Hematopoietic multipotent progenitor cell (in vitro differentiated cells): ENCODE measurements around the gene GALNS. TPM values are rescaled to one million over a fixed set of nuclear protein-coding genes. Genes with fewer than 3 reads are reported as not detected.
A peak's percentile ranks its signal among the peaks of the same experiment; 100 is the strongest.
"Not testable (repeated sequence)": the region's sequence is repeated elsewhere in the genome, so short reads cannot be mapped to it uniquely, and the experiment has no call there.

Experiments
- DNase-seq, 3 donors: peaks; one replicate each; pipeline ENCODE4 v3.0.0-alpha.2; 2011 to 2015; ENCODE audit warnings: low read depth in 2 of 3, low spot score in 2 of 3
- total RNA-seq: library from RNA; depleted of rRNA; stranded (reverse); fragments of >200 nt; gene quantifications from one replicate; pipeline ENCODE4 v1.2.3, GENCODE V29; 2012

Gene GALNS
- total RNA-seq, result 20.5 TPM

- DNase-seq, result peak; percentile 92 to 95 (median 93)
These were observed at the start of gene GALNS, which contains the start of gene TRAPPC2L for GRCh38 chr16:88856828-88857727. GALNS (minus strand) TSS chr16:88856947; CDS start chr16:88856877, 70 bp downstream. TRAPPC2L (plus strand) TSS chr16:88857127; CDS start chr16:88857151, 24 bp downstream.

GRCh38 chr16:88906020-88906419 is 49.3 kb upstream of the GALNS start:
- no peak for DNase-seq

- peak in 2 of 3 donors; percentile 42 to 45 for DNase-seq
These were observed 48.8 kb upstream of the GALNS start for GRCh38 chr16:88905563-88905962.

- no peak for DNase-seq
These were observed 48.1 kb upstream of the GALNS start for GRCh38 chr16:88904676-88905365.

GRCh38 chr16:88903267-88903666 is 46.5 kb upstream of the GALNS start:
- no peak for DNase-seq

- DNase-seq, result no peak
These were observed 46.0 kb upstream of the GALNS start for GRCh38 chr16:88902744-88903143.

- no peak for DNase-seq
These were observed 45.1 kb upstream of the GALNS start for GRCh38 chr16:88901718-88902337.

GRCh38 chr16:88900662-88901052 is 43.9 kb upstream of the GALNS start:
- DNase-seq, result no peak

- DNase-seq, result no peak
These were observed 43.3 kb upstream of the GALNS start for GRCh38 chr16:88899901-88900661.

GRCh38 chr16:88897696-88898425 is 41.1 kb upstream of the GALNS start:
- DNase-seq, result no peak

GRCh38 chr16:88896238-88897070 is 39.7 kb upstream of the GALNS start:
- no peak for DNase-seq

- no peak for DNase-seq
These were observed 38.6 kb upstream of the GALNS start for GRCh38 chr16:88895335-88895734.

GRCh38 chr16:88894681-88895300 is 38.0 kb upstream of the GALNS start:
- no peak for DNase-seq

GRCh38 chr16:88894266-88894665 is 37.5 kb upstream of the GALNS start:
- not testable (repeated sequence) for DNase-seq

- DNase-seq, result no peak
These were observed 36.6 kb upstream of the GALNS start for GRCh38 chr16:88893127-88893968.

GRCh38 chr16:88892065-88892464 is 35.3 kb upstream of the GALNS start:
- DNase-seq, result no peak

- DNase-seq, result no peak
These were observed 34.3 kb upstream of the GALNS start for GRCh38 chr16:88891083-88891482.
